Measurements from ENCODE around the gene NKX2-4.

DNA sequence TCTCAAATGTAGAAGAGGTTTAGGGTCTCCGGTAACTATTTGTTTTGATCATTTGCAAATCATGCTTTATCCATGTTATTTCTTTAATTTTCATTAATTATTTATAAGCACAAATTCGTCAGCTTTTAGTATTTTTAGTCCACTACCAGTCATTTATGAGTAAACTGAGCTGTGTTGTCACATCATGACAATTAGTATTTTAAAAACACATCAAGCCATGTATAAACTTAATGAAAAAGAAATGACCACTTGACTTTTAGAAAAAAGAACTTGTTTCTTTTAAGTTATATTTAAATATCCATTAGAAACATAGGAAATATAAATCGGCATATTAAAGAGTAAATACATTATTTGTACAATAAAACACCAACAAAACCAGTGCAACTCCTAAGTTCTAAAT is 2.8 kb downstream of the NKX2-4 start:
- TF ChIP-seq POLR2A (IDR thresholded peaks at IDR 0.05) (no peak), POLR2AphosphoS5 (IDR thresholded peaks at IDR 0.05; ENCODE audit: insufficient read depth in 1 of 2, low read depth in 1 of 2) (no peak)

Measured in vagina (tissue), 2 donors.